Measurements from ENCODE around the gene DUSP8. TPM values are rescaled to one million over a fixed set of nuclear protein-coding genes. Genes with fewer than 3 reads are reported as not detected.

Gene DUSP8
- total RNA-seq, 1 donor = 12.5 TPM

- Histone ChIP-seq H3K4me3 (ENCODE audit: low read length) (no peak overlapping the region), H3K27me3 (ENCODE audit: insufficient read depth, low read length) (no peaks in the 10 kb centered on the region), H3K4me1 (ENCODE audit: insufficient read depth, low read length) (no peaks in the 10 kb centered on the region), H3K9me3 (ENCODE audit: low read depth, low read length) (no peaks in the 10 kb centered on the region)
Observed at GRCh38 chr11:1564535-1565172, 7.4 kb downstream of the DUSP8 start.

GRCh38 chr11:1563697-1564534 is 8.2 kb downstream of the DUSP8 start:
- no peaks in the 10 kb centered on the region for H3K27me3 ChIP-seq (ENCODE audit: insufficient read depth, low read length)
- no peaks in the 10 kb centered on the region for H3K4me1 ChIP-seq (ENCODE audit: insufficient read depth, low read length)
- H3K4me3 ChIP-seq (ENCODE audit: low read length) = no peak overlapping the region

GRCh38 chr11:1563149-1563638 is 8.9 kb downstream of the DUSP8 start:
- Histone ChIP-seq H3K9me3 (ENCODE audit: low read depth, low read length) (no peaks in the 10 kb centered on the region), H3K4me1 (ENCODE audit: insufficient read depth, low read length) (no peaks in the 10 kb centered on the region)

More at GRCh38 chr11:1563697-1564534, 8.2 kb downstream of the DUSP8 start:
- no peaks in the 10 kb centered on the region for H3K9me3 ChIP-seq (ENCODE audit: low read depth, low read length)

GRCh38 chr11:1562469-1563148 is 9.5 kb downstream of the DUSP8 start:
- H3K27me3 ChIP-seq (ENCODE audit: insufficient read depth, low read length) = no peaks in the 10 kb centered on the region
- H3K4me3 ChIP-seq (ENCODE audit: low read length) = no peak overlapping the region
- no peaks in the 10 kb centered on the region for H3K4me1 ChIP-seq (ENCODE audit: insufficient read depth, low read length)
- no peaks in the 10 kb centered on the region for H3K9me3 ChIP-seq (ENCODE audit: low read depth, low read length)

More at GRCh38 chr11:1563149-1563638, 8.9 kb downstream of the DUSP8 start:
- Histone ChIP-seq H3K4me3 (ENCODE audit: low read length) (no peak overlapping the region), H3K27me3 (ENCODE audit: insufficient read depth, low read length) (no peaks in the 10 kb centered on the region)

- no peaks in the 10 kb centered on the region for H3K9me3 ChIP-seq (ENCODE audit: low read depth, low read length)
- no peaks in the 10 kb centered on the region for H3K4me1 ChIP-seq (ENCODE audit: insufficient read depth, low read length)
- no peaks in the 10 kb centered on the region for H3K27me3 ChIP-seq (ENCODE audit: insufficient read depth, low read length)
- H3K4me3 ChIP-seq (ENCODE audit: low read length) = no peak overlapping the region
Observed at GRCh38 chr11:1561955-1562354, 10.1 kb downstream of the DUSP8 start.

- Histone ChIP-seq H3K4me3 (ENCODE audit: low read length) (no peak overlapping the region), H3K4me1 (ENCODE audit: insufficient read depth, low read length) (no peaks in the 10 kb centered on the region), H3K9me3 (ENCODE audit: low read depth, low read length) (no peaks in the 10 kb centered on the region), H3K27me3 (ENCODE audit: insufficient read depth, low read length) (no peaks in the 10 kb centered on the region)
Observed at GRCh38 chr11:1561266-1561665, 10.8 kb downstream of the DUSP8 start.

- no peak overlapping the region for H3K4me3 ChIP-seq (ENCODE audit: low read length)
- H3K27me3 ChIP-seq (ENCODE audit: insufficient read depth, low read length) = no peaks in the 10 kb centered on the region
- no peaks in the 10 kb centered on the region for H3K9me3 ChIP-seq (ENCODE audit: low read depth, low read length)
- no peaks in the 10 kb centered on the region for H3K4me1 ChIP-seq (ENCODE audit: insufficient read depth, low read length)
Observed at GRCh38 chr11:1560649-1561251, 11.3 kb downstream of the DUSP8 start.

- Histone ChIP-seq H3K4me3 (ENCODE audit: low read length) (no peak overlapping the region), H3K9me3 (ENCODE audit: low read depth, low read length) (no peaks in the 10 kb centered on the region), H3K4me1 (ENCODE audit: insufficient read depth, low read length) (no peaks in the 10 kb centered on the region), H3K27me3 (ENCODE audit: insufficient read depth, low read length) (no peaks in the 10 kb centered on the region)
Observed at GRCh38 chr11:1560002-1560648, 11.9 kb downstream of the DUSP8 start.

GRCh38 chr11:1559111-1559951 is 12.7 kb downstream of the DUSP8 start:
- Histone ChIP-seq H3K4me3 (ENCODE audit: low read length) (no peak overlapping the region), H3K4me1 (ENCODE audit: insufficient read depth, low read length) (no peaks in the 10 kb centered on the region), H3K27me3 (ENCODE audit: insufficient read depth, low read length) (no peaks in the 10 kb centered on the region), H3K9me3 (ENCODE audit: low read depth, low read length) (no peaks in the 10 kb centered on the region)

GRCh38 chr11:1558775-1559110 is 13.3 kb downstream of the DUSP8 start:
- H3K4me1 ChIP-seq (ENCODE audit: insufficient read depth, low read length) = no peaks in the 10 kb centered on the region
- no peaks in the 10 kb centered on the region for H3K9me3 ChIP-seq (ENCODE audit: low read depth, low read length)
- no peak overlapping the region for H3K4me3 ChIP-seq (ENCODE audit: low read length)
- H3K27me3 ChIP-seq (ENCODE audit: insufficient read depth, low read length) = peaks cover under 1% of the 10 kb centered on the region

- H3K4me1 ChIP-seq (ENCODE audit: insufficient read depth, low read length) = no peaks in the 10 kb centered on the region
- no peaks in the 10 kb centered on the region for H3K9me3 ChIP-seq (ENCODE audit: low read depth, low read length)
- peaks cover 4% of the 10 kb centered on the region for H3K27me3 ChIP-seq (ENCODE audit: insufficient read depth, low read length)
- H3K4me3 ChIP-seq (ENCODE audit: low read length) = no peak overlapping the region
Observed at GRCh38 chr11:1557904-1558774, 13.9 kb downstream of the DUSP8 start.

GRCh38 chr11:1557051-1557884 is 14.8 kb downstream of the DUSP8 start:
- Histone ChIP-seq H3K27me3 (ENCODE audit: insufficient read depth, low read length) (peaks cover 4% of the 10 kb centered on the region), H3K4me1 (ENCODE audit: insufficient read depth, low read length) (no peaks in the 10 kb centered on the region), H3K9me3 (ENCODE audit: low read depth, low read length) (no peaks in the 10 kb centered on the region), H3K4me3 (ENCODE audit: low read length) (no peak overlapping the region)

Data from mononuclear cell (primary cell).